ENCODE measurements around the gene TMEFF1.

Gene TMEFF1

DNA sequence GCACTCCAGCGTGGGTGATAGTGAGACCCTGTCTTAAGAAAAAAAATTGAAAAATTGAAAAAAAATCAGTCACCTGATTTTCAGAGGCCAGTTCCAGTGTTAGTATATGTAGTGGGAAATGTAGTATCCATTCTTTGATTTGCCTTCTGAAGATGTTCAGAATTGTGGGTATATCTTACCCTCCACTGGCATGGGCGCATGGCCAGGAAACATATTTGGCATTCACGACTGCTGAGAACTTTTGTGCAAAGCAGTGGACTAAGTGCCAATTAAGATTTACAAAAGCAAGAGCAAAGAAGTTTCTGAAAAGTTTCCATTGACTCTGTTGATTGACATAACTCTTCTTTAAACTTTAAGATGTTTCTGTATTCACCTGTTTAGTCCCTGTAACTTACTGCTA lies 107.3 kb downstream of the TMEFF1 start:
- no peak overlapping the region for H3K9ac ChIP-seq (ENCODE audit: low read length)
- H3K79me2 ChIP-seq (ENCODE audit: insufficient read depth, low read length), result no peaks in the 10 kb centered on the region
- no peaks in the 10 kb centered on the region for H3K9me3 ChIP-seq (ENCODE audit: low read length)
- H3K4me3 ChIP-seq (ENCODE audit: low read depth, low read length, poor library complexity, severe bottlenecking), result no peak overlapping the region
- H3K27me3 ChIP-seq (ENCODE audit: insufficient read depth, low read length), result no peaks in the 10 kb centered on the region
- no peak overlapping the region for H2AFZ ChIP-seq (ENCODE audit: low read length)
- no peak overlapping the region for H3K4me2 ChIP-seq (ENCODE audit: low read length)
- no peak overlapping the region for H3K27ac ChIP-seq (ENCODE audit: low read depth, low read length, poor library complexity, severe bottlenecking)
- no peaks in the 10 kb centered on the region for H4K20me1 ChIP-seq (ENCODE audit: insufficient read depth, low read length)
- H3K4me1 ChIP-seq (ENCODE audit: insufficient read depth, low read length, severe bottlenecking), result no peaks in the 10 kb centered on the region
- no peaks in the 10 kb centered on the region for H3K9me2 ChIP-seq (ENCODE audit: low read depth, low read length)
- no peaks in the 10 kb centered on the region for H3K36me3 ChIP-seq (ENCODE audit: insufficient read depth, low read length)
- TF ChIP-seq EZH2 (IDR thresholded peaks at IDR 0.05; ENCODE audit: borderline replicate concordance, low read length), result no peak
- TF ChIP-seq, protein P1, sequence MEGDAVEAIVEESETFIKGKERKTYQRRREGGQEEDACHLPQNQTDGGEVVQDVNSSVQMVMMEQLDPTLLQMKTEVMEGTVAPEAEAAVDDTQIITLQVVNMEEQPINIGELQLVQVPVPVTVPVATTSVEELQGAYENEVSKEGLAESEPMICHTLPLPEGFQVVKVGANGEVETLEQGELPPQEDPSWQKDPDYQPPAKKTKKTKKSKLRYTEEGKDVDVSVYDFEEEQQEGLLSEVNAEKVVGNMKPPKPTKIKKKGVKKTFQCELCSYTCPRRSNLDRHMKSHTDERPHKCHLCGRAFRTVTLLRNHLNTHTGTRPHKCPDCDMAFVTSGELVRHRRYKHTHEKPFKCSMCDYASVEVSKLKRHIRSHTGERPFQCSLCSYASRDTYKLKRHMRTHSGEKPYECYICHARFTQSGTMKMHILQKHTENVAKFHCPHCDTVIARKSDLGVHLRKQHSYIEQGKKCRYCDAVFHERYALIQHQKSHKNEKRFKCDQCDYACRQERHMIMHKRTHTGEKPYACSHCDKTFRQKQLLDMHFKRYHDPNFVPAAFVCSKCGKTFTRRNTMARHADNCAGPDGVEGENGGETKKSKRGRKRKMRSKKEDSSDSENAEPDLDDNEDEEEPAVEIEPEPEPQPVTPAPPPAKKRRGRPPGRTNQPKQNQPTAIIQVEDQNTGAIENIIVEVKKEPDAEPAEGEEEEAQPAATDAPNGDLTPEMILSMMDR (IDR thresholded peaks at IDR 0.05; ENCODE audit: low read length), result no peak
- H3F3A ChIP-seq (ENCODE audit: insufficient read depth, low read length), result no peaks in the 10 kb centered on the region

DNA sequence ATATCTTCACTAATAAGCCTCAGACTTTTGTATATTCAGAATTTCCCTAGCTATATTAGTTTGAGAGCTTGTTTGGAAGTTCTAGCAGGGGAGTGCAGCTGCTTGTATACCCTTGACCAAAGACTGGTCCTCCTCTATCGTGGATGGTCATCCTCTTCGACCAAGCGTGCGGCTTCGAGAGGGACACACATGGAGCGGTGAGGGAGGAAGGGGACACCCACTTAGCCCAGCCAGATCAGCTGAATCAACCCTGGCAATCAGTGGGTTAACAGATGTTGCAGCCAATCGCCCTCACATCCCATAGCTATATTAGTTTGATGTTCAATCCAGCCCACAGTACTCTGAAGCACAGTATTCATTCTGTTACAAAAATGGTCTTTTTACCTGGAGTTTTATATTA lies 108.1 kb downstream of the TMEFF1 start:
- no peaks in the 10 kb centered on the region for H3K9me3 ChIP-seq (ENCODE audit: low read length)
- H3K4me3 ChIP-seq (ENCODE audit: low read depth, low read length, poor library complexity, severe bottlenecking), result no peak overlapping the region
- no peak overlapping the region for H3K9ac ChIP-seq (ENCODE audit: low read length)
- no peak overlapping the region for H3K27ac ChIP-seq (ENCODE audit: low read depth, low read length, poor library complexity, severe bottlenecking)
- peaks cover 6% of the 10 kb centered on the region for H3K4me1 ChIP-seq (ENCODE audit: insufficient read depth, low read length, severe bottlenecking)
- no peak overlapping the region for H3K4me2 ChIP-seq (ENCODE audit: low read length)
- H3K79me2 ChIP-seq (ENCODE audit: insufficient read depth, low read length), result no peaks in the 10 kb centered on the region
- H2AFZ ChIP-seq (ENCODE audit: low read length), result no peak overlapping the region
- TF ChIP-seq EZH2 (IDR thresholded peaks at IDR 0.05; ENCODE audit: borderline replicate concordance, low read length), result no peak
- TF ChIP-seq, protein P1 (IDR thresholded peaks at IDR 0.05; ENCODE audit: low read length), result no peak
- no peaks in the 10 kb centered on the region for H3K36me3 ChIP-seq (ENCODE audit: insufficient read depth, low read length)
- H3F3A ChIP-seq (ENCODE audit: insufficient read depth, low read length), result no peaks in the 10 kb centered on the region
- no peaks in the 10 kb centered on the region for H4K20me1 ChIP-seq (ENCODE audit: insufficient read depth, low read length)
- no peaks in the 10 kb centered on the region for H3K27me3 ChIP-seq (ENCODE audit: insufficient read depth, low read length)
- H3K9me2 ChIP-seq (ENCODE audit: low read depth, low read length), result no peaks in the 10 kb centered on the region

DNA sequence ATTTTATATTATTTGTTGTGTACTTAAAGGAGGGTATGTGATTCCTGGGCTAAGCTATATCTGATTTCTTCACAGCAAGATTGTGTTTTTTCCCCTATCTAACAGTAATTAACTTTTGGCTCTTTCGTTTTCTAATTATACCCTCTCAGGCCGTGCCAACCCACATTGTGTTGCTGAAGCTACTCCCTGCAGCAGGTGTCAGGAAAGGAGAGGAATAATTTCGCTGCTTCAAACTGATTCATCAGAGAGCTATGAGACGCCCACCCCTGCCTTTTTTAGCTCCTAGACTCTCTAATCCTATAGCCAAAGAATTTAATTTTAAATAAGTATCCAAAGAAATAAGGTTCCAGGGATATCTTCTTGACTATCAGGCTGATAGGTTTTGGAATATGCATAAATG lies 108.7 kb downstream of the TMEFF1 start:
- TF ChIP-seq EZH2 (IDR thresholded peaks at IDR 0.05; ENCODE audit: borderline replicate concordance, low read length), result no peak
- H3K9me2 ChIP-seq (ENCODE audit: low read depth, low read length), result no peaks in the 10 kb centered on the region
- no peaks in the 10 kb centered on the region for H3K79me2 ChIP-seq (ENCODE audit: insufficient read depth, low read length)
- H3K9me3 ChIP-seq (ENCODE audit: low read length), result no peaks in the 10 kb centered on the region
- no peaks in the 10 kb centered on the region for H3K27me3 ChIP-seq (ENCODE audit: insufficient read depth, low read length)
- peaks cover 9% of the 10 kb centered on the region for H3K4me1 ChIP-seq (ENCODE audit: insufficient read depth, low read length, severe bottlenecking)
- H3K4me2 ChIP-seq (ENCODE audit: low read length), result no peak overlapping the region
- no peaks in the 10 kb centered on the region for H4K20me1 ChIP-seq (ENCODE audit: insufficient read depth, low read length)
- H3K9ac ChIP-seq (ENCODE audit: low read length), result no peak overlapping the region
- H3K36me3 ChIP-seq (ENCODE audit: insufficient read depth, low read length), result no peaks in the 10 kb centered on the region
- no peak overlapping the region for H3K4me3 ChIP-seq (ENCODE audit: low read depth, low read length, poor library complexity, severe bottlenecking)
- H3K27ac ChIP-seq (ENCODE audit: low read depth, low read length, poor library complexity, severe bottlenecking), result no peak overlapping the region
- H2AFZ ChIP-seq (ENCODE audit: low read length), result no peak overlapping the region
- no peaks in the 10 kb centered on the region for H3F3A ChIP-seq (ENCODE audit: insufficient read depth, low read length)

DNA sequence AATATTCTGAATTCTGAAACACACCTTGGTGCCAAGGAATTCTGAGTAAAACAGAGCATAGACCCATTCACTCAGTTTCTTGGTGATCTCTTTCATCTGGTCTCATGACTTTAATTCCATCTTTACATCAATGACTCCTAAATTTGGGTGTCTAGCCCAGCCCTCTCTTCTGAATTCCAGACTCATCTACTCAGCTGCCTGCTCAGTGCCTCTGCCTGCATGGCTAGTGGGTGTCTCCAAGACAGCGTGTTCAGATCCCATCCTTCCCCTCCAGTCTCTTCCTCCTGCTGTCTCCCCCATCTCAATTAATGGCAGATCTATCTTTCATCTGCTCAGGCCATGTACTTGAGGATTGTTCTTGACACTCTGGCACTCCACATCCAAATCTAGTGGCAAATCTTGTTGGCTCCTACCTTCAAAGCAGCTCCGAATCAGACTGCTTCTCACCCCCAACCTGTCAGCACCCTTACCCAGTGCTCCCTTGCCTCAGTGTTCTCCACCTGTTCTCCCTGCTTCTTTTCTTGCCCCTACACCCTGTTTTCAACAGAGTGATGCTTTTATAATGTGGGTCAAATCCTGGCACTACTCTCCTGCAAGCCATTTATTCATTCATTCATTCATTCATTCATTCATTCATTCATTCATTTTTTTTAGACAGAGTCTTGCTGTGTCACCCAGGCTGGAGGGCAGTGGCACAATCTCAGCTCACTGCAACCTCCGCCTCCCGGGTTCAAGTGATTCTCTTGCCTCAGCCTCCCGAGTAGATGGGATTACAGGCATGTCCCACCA lies 110.3 kb downstream of the TMEFF1 start:
- H3K9ac ChIP-seq (ENCODE audit: low read length), result no peak overlapping the region
- H3K4me1 ChIP-seq (ENCODE audit: insufficient read depth, low read length, severe bottlenecking), result peaks cover 9% of the 10 kb centered on the region
- H4K20me1 ChIP-seq (ENCODE audit: insufficient read depth, low read length), result no peaks in the 10 kb centered on the region
- no peak overlapping the region for H2AFZ ChIP-seq (ENCODE audit: low read length)
- no peaks in the 10 kb centered on the region for H3K9me2 ChIP-seq (ENCODE audit: low read depth, low read length)
- no peak overlapping the region for H3K4me3 ChIP-seq (ENCODE audit: low read depth, low read length, poor library complexity, severe bottlenecking)
- H3K79me2 ChIP-seq (ENCODE audit: insufficient read depth, low read length), result no peaks in the 10 kb centered on the region
- H3F3A ChIP-seq (ENCODE audit: insufficient read depth, low read length), result no peaks in the 10 kb centered on the region
- TF ChIP-seq, protein P1 (IDR thresholded peaks at IDR 0.05; ENCODE audit: low read length), result no peak
- no peak for TF ChIP-seq EZH2 (IDR thresholded peaks at IDR 0.05; ENCODE audit: borderline replicate concordance, low read length)
- H3K27me3 ChIP-seq (ENCODE audit: insufficient read depth, low read length), result no peaks in the 10 kb centered on the region
- H3K36me3 ChIP-seq (ENCODE audit: insufficient read depth, low read length), result no peaks in the 10 kb centered on the region
- no peaks in the 10 kb centered on the region for H3K9me3 ChIP-seq (ENCODE audit: low read length)
- H3K4me2 ChIP-seq (ENCODE audit: low read length), result no peak overlapping the region
- no peak overlapping the region for H3K27ac ChIP-seq (ENCODE audit: low read depth, low read length, poor library complexity, severe bottlenecking)

All from OCI-LY1 (cell line).